ENCODE measurements around the gene FGFRL1.
"Not testable (repeated sequence)": the region's sequence is repeated elsewhere in the genome, so short reads cannot be mapped to it uniquely, and the experiment has no call there.

FGFRL1 gene

GRCh38 chr4:1039493-1040343 lies 28.3 kb downstream of the FGFRL1 start:
- no peak for DNase-seq (ENCODE audit: low spot score)

GRCh38 chr4:1040344-1041146 lies 29.1 kb downstream of the FGFRL1 start:
- DNase-seq (ENCODE audit: low spot score), result no peak

- no peak for DNase-seq (ENCODE audit: low spot score)
Observed at GRCh38 chr4:1041147-1041935, 29.9 kb downstream of the FGFRL1 start.

GRCh38 chr4:1041936-1042330 lies 30.5 kb downstream of the FGFRL1 start:
- no peak for DNase-seq (ENCODE audit: low spot score)

GRCh38 chr4:1042352-1043055 lies 31.1 kb downstream of the FGFRL1 start:
- no peak for DNase-seq (ENCODE audit: low spot score)

- DNase-seq (ENCODE audit: low spot score), result no peak
Observed at GRCh38 chr4:1043162-1043561, 31.7 kb downstream of the FGFRL1 start.

GRCh38 chr4:1043651-1044468 lies 32.4 kb downstream of the FGFRL1 start:
- no peak for DNase-seq (ENCODE audit: low spot score)

GRCh38 chr4:1044469-1045192 lies 33.2 kb downstream of the FGFRL1 start:
- no peak for DNase-seq (ENCODE audit: low spot score)

GRCh38 chr4:1045193-1045594 lies 33.8 kb downstream of the FGFRL1 start:
- DNase-seq (ENCODE audit: low spot score), result no peak

- no peak for DNase-seq (ENCODE audit: low spot score)
Observed at GRCh38 chr4:1045595-1046201, 34.3 kb downstream of the FGFRL1 start.

- DNase-seq (ENCODE audit: low spot score), result not testable (repeated sequence)
Observed at GRCh38 chr4:1046581-1047011, 35.2 kb downstream of the FGFRL1 start.

- no peak for DNase-seq (ENCODE audit: low spot score)
Observed at GRCh38 chr4:1047106-1047975, 35.9 kb downstream of the FGFRL1 start.

GRCh38 chr4:1047976-1048772 lies 36.7 kb downstream of the FGFRL1 start:
- DNase-seq (ENCODE audit: low spot score), result no peak

- DNase-seq (ENCODE audit: low spot score), result no peak
Observed at GRCh38 chr4:1048773-1049590, 37.6 kb downstream of the FGFRL1 start.

- no peak for DNase-seq (ENCODE audit: low spot score)
Observed at GRCh38 chr4:1049591-1049905, 38.1 kb downstream of the FGFRL1 start.

- no peak for DNase-seq (ENCODE audit: low spot score)
Observed at GRCh38 chr4:1050486-1051213, 39.2 kb downstream of the FGFRL1 start.
